BE2C (cell line): ENCODE measurements around the gene ATP10D.
A peak's percentile ranks its signal among the peaks of the same experiment; 100 is the strongest.
"Not testable (repeated sequence)": the region's sequence is repeated elsewhere in the genome, so short reads cannot be mapped to it uniquely, and the experiment has no call there.

Experiments used
- DNase-seq: peaks from one replicate; pipeline ENCODE4 v3.0.0-alpha.2; 2020
- H3K27me3 ChIP-seq: fragments of 250-450 bp; sonication (Bioruptor Pico); 2 replicates; pipeline ENCODE4 v1.5.1; 2020; ENCODE audit warnings: mild to moderate bottlenecking
- H3K36me3 ChIP-seq: fragments of 250-450 bp; sonication (Bioruptor Pico); 2 replicates; pipeline ENCODE4 v1.5.1; 2020; ENCODE audit warnings: mild to moderate bottlenecking
- H3K4me1 ChIP-seq: fragments of 250-450 bp; sonication (Bioruptor Pico); 2 replicates; pipeline ENCODE4 v1.5.1; 2020
- H3K4me3 ChIP-seq: 2 replicates; pipeline ENCODE4 v1.5.1; 2011; ENCODE audit warnings: low read depth, low read length
- H3K9me3 ChIP-seq: fragments of 250-450 bp; sonication (Bioruptor Pico); 2 replicates; pipeline ENCODE4 v1.5.1; 2020
- CTCF ChIP-seq: IDR thresholded peaks from 2 replicates; pipeline ENCODE4 v1.5.1; 2012; ENCODE audit warnings: mild to moderate bottlenecking, low read depth, low read length

ATP10D gene

GRCh38 chr4:47483745-47484144, 1.3 kb upstream of the ATP10D start:
- Histone ChIP-seq H3K9me3 (no peaks in the 10 kb centered on the region), H3K36me3 (no peaks in the 10 kb centered on the region), H3K4me3 (no peak overlapping the region), H3K27me3 (no peaks in the 10 kb centered on the region), H3K4me1 (peaks cover 2% of the 10 kb centered on the region; the same call in 1 of the 2 replicates)
- TF ChIP-seq CTCF: no peak
- DNase-seq: no peak

- TF ChIP-seq CTCF: no peak
- Histone ChIP-seq H3K4me1 (peaks cover 2% of the 10 kb centered on the region; the same call in 1 of the 2 replicates), H3K4me3 (no peak overlapping the region), H3K9me3 (no peaks in the 10 kb centered on the region), H3K27me3 (no peaks in the 10 kb centered on the region), H3K36me3 (no peaks in the 10 kb centered on the region)
- no peak for DNase-seq
These were observed 907 bp upstream of the ATP10D start for GRCh38 chr4:47484168-47484567.

GRCh38 chr4:47485768-47486167, 693 bp downstream of the ATP10D start:
- Histone ChIP-seq H3K4me1 (peaks cover 6% of the 10 kb centered on the region; the same call in 1 of the 2 replicates), H3K36me3 (no peaks in the 10 kb centered on the region), H3K4me3 (peak overlapping the region; percentile 86), H3K27me3 (no peaks in the 10 kb centered on the region), H3K9me3 (no peaks in the 10 kb centered on the region)
- no peak for DNase-seq
- TF ChIP-seq CTCF: no peak

- Histone ChIP-seq H3K9me3 (no peaks in the 10 kb centered on the region), H3K27me3 (no peaks in the 10 kb centered on the region), H3K4me3 (peak overlapping the region; percentile 86), H3K4me1 (peaks cover 6% of the 10 kb centered on the region; the same call in 1 of the 2 replicates), H3K36me3 (no peaks in the 10 kb centered on the region)
- no peak for TF ChIP-seq CTCF
- DNase-seq: no peak
These were observed 1.2 kb downstream of the ATP10D start for GRCh38 chr4:47486231-47486673.

GRCh38 chr4:47486727-47487126, 1.7 kb downstream of the ATP10D start:
- H3K4me1 ChIP-seq, H3K36me3 ChIP-seq, H3K27me3 ChIP-seq, H3K9me3 ChIP-seq, DNase-seq: not testable (repeated sequence)
- H3K4me3 ChIP-seq: peak overlapping the region; percentile 86

GRCh38 chr4:47488706-47489105, 3.6 kb downstream of the ATP10D start:
- Histone ChIP-seq H3K4me1 (peaks cover 9% of the 10 kb centered on the region), H3K9me3 (no peaks in the 10 kb centered on the region), H3K36me3 (no peaks in the 10 kb centered on the region; the same call in 1 of the 2 replicates), H3K4me3 (no peak overlapping the region), H3K27me3 (no peaks in the 10 kb centered on the region)
- no peak for TF ChIP-seq CTCF
- no peak for DNase-seq

- no peaks in the 10 kb centered on the region for H3K27me3 ChIP-seq
- H3K9me3 ChIP-seq: no peaks in the 10 kb centered on the region
- peak; percentile 51 for DNase-seq
- H3K4me3 ChIP-seq: no peak overlapping the region
- TF ChIP-seq CTCF: peak; percentile 87
- no peaks in the 10 kb centered on the region; the same call in 1 of the 2 replicates for H3K36me3 ChIP-seq
- H3K4me1 ChIP-seq: peaks cover 6% of the 10 kb centered on the region
These were observed 5.5 kb downstream of the ATP10D start for GRCh38 chr4:47490550-47490949.
